Subcutaneous abdominal adipose tissue (tissue), 5 donors: ENCODE measurements around the gene TOPBP1.

ENCODE experiments used
- H3K27ac ChIP-seq: one replicate; pipeline ENCODE4 v1.7.0; 2013; ENCODE audit warnings: low read depth, mild to moderate bottlenecking, inconsistent platforms, low read length, moderate library complexity
- H3K27me3 ChIP-seq, 5 donors: one replicate each; pipeline ENCODE4 v1.7.0; 2013; ENCODE audit warnings: low read length in 5 of 5, inconsistent platforms in 1 of 5; ENCODE audit not compliant: control insufficient read depth in 5 of 5, insufficient read depth in 4 of 5
- H3K36me3 ChIP-seq, 5 donors: one replicate each; pipeline ENCODE4 v1.7.0; 2013; ENCODE audit warnings: low read length in 5 of 5; ENCODE audit not compliant: control insufficient read depth in 5 of 5, insufficient read depth in 5 of 5
- H3K4me1 ChIP-seq, 5 donors: one replicate each; pipeline ENCODE4 v1.7.0; 2013; ENCODE audit warnings: low read length in 5 of 5, mild to moderate bottlenecking in 3 of 5, moderate library complexity in 1 of 5; ENCODE audit not compliant: control insufficient read depth in 5 of 5, insufficient read depth in 5 of 5
- H3K4me3 ChIP-seq, 5 donors: one replicate each; pipeline ENCODE4 v1.7.0; 2013; ENCODE audit warnings: low read length in 5 of 5, low read depth in 1 of 5
- H3K9ac ChIP-seq, 5 donors: one replicate each; pipeline ENCODE4 v1.7.0; 2013; ENCODE audit warnings: low read length in 5 of 5, mild to moderate bottlenecking in 4 of 5, moderate library complexity in 3 of 5
- H3K9me3 ChIP-seq, 5 donors: one replicate each; pipeline ENCODE4 v1.7.0; 2013; ENCODE audit warnings: low read length in 5 of 5; ENCODE audit not compliant: control insufficient read depth in 5 of 5
- donor health status: healthy.
- donor health status: healthy.
- donor health status: healthy.
- donor health status: healthy.
- donor health status: healthy.

TOPBP1 gene

GRCh38 chr3:133655731-133656515, 5.8 kb downstream of the TOPBP1 start:
- Histone ChIP-seq H3K27me3 (no peaks in the 10 kb centered on the region), H3K36me3 (peaks cover 28 to 69% (median 41%) of the 10 kb centered on the region in 5 donors), H3K27ac (no peak overlapping the region), H3K9me3 (no peaks in the 10 kb centered on the region), H3K4me1 (peaks cover 0 to 8% (median 4%) of the 10 kb centered on the region in 5 donors), H3K9ac (no peak overlapping the region), H3K4me3 (no peak overlapping the region)

- Histone ChIP-seq H3K27ac (no peak overlapping the region), H3K27me3 (no peaks in the 10 kb centered on the region), H3K9ac (no peak overlapping the region), H3K4me3 (no peak overlapping the region), H3K9me3 (no peaks in the 10 kb centered on the region), H3K4me1 (no peaks in the 10 kb centered on the region), H3K36me3 (peaks cover 25 to 63% (median 45%) of the 10 kb centered on the region in 5 donors)
Measured at GRCh38 chr3:133649486-133650068, 12.2 kb downstream of the TOPBP1 start.

GRCh38 chr3:133644768-133645167, 17.0 kb downstream of the TOPBP1 start:
- peaks cover 34 to 64% (median 47%) of the 10 kb centered on the region in 5 donors for H3K36me3 ChIP-seq
- H3K4me1 ChIP-seq = no peaks in the 10 kb centered on the region
- H3K9me3 ChIP-seq = no peaks in the 10 kb centered on the region
- no peak overlapping the region for H3K4me3 ChIP-seq
- no peak overlapping the region for H3K9ac ChIP-seq
- H3K27ac ChIP-seq = no peak overlapping the region
- no peaks in the 10 kb centered on the region for H3K27me3 ChIP-seq

GRCh38 chr3:133643611-133644010, 18.1 kb downstream of the TOPBP1 start:
- Histone ChIP-seq H3K9ac (no peak overlapping the region), H3K27ac (no peak overlapping the region)

GRCh38 chr3:133641254-133641653, 20.5 kb downstream of the TOPBP1 start:
- no peak overlapping the region for H3K27ac ChIP-seq

More at GRCh38 chr3:133643611-133644010, 18.1 kb downstream of the TOPBP1 start:
- no peaks in the 10 kb centered on the region for H3K27me3 ChIP-seq
- H3K36me3 ChIP-seq = peaks cover 32 to 62% (median 49%) of the 10 kb centered on the region in 5 donors
- no peaks in the 10 kb centered on the region for H3K4me1 ChIP-seq
- no peak overlapping the region for H3K4me3 ChIP-seq
- H3K9me3 ChIP-seq = no peaks in the 10 kb centered on the region

GRCh38 chr3:133633439-133633838, 28.3 kb downstream of the TOPBP1 start:
- Histone ChIP-seq H3K9ac (no peak overlapping the region), H3K9me3 (no peaks in the 10 kb centered on the region), H3K4me3 (no peak overlapping the region), H3K27me3 (no peaks in the 10 kb centered on the region), H3K27ac (no peak overlapping the region), H3K4me1 (peaks cover 0 to 1% (median 0%) of the 10 kb centered on the region in 5 donors), H3K36me3 (peaks cover 26 to 70% (median 43%) of the 10 kb centered on the region in 5 donors)

More at GRCh38 chr3:133641254-133641653, 20.5 kb downstream of the TOPBP1 start:
- Histone ChIP-seq H3K4me3 (no peak overlapping the region), H3K4me1 (no peaks in the 10 kb centered on the region), H3K27me3 (no peaks in the 10 kb centered on the region), H3K9me3 (no peaks in the 10 kb centered on the region), H3K36me3 (peaks cover 45 to 65% (median 49%) of the 10 kb centered on the region in 5 donors), H3K9ac (no peak overlapping the region)

- no peak overlapping the region for H3K4me3 ChIP-seq
- no peak overlapping the region for H3K9ac ChIP-seq
- H3K27ac ChIP-seq = no peak overlapping the region
- peaks cover 28 to 61% (median 40%) of the 10 kb centered on the region in 5 donors for H3K36me3 ChIP-seq
- H3K4me1 ChIP-seq = peaks cover 0 to 11% (median 0%) of the 10 kb centered on the region in 5 donors
- no peaks in the 10 kb centered on the region for H3K9me3 ChIP-seq
- H3K27me3 ChIP-seq = no peaks in the 10 kb centered on the region
Measured at GRCh38 chr3:133629146-133629545, 32.6 kb downstream of the TOPBP1 start.

- no peaks in the 10 kb centered on the region for H3K9me3 ChIP-seq
- no peaks in the 10 kb centered on the region for H3K27me3 ChIP-seq
- peaks cover 0 to 11% (median 0%) of the 10 kb centered on the region in 5 donors for H3K4me1 ChIP-seq
- no peak overlapping the region for H3K27ac ChIP-seq
- H3K9ac ChIP-seq = no peak overlapping the region
- H3K36me3 ChIP-seq = peaks cover 23 to 63% (median 37%) of the 10 kb centered on the region in 5 donors
- H3K4me3 ChIP-seq = no peak overlapping the region
Measured at GRCh38 chr3:133627789-133628188, 34.0 kb downstream of the TOPBP1 start.

- Histone ChIP-seq H3K36me3 (peaks cover 32 to 66% (median 41%) of the 10 kb centered on the region in 5 donors), H3K9me3 (no peaks in the 10 kb centered on the region)
Measured at GRCh38 chr3:133620066-133620784, 41.5 kb downstream of the TOPBP1 start.

GRCh38 chr3:133611534-133611933, 50.2 kb downstream of the TOPBP1 start:
- Histone ChIP-seq H3K9ac (no peak overlapping the region), H3K27me3 (no peaks in the 10 kb centered on the region), H3K9me3 (no peaks in the 10 kb centered on the region), H3K4me3 (no peak overlapping the region), H3K27ac (no peak overlapping the region), H3K36me3 (peaks cover 19 to 41% (median 34%) of the 10 kb centered on the region in 5 donors), H3K4me1 (peaks cover 0 to 8% (median 0%) of the 10 kb centered on the region in 5 donors)

More at GRCh38 chr3:133620066-133620784, 41.5 kb downstream of the TOPBP1 start:
- Histone ChIP-seq H3K4me1 (no peaks in the 10 kb centered on the region), H3K27me3 (no peaks in the 10 kb centered on the region), H3K27ac (no peak overlapping the region), H3K9ac (no peak overlapping the region), H3K4me3 (no peak overlapping the region)
